A549 (cell line): ENCODE measurements around the gene IFNA8. TPM values are rescaled to one million over a fixed set of nuclear protein-coding genes. Genes with fewer than 3 reads are reported as not detected.

Source experiments
- ATAC-seq, 2 experiments: fragments of 200-7000 bp in 1 of 2; fragments of >200 bp in 1 of 2; cut with Nextera tagmentation in 1 of 2; cut with Tn5 transposase in 1 of 2; 3 replicates each; pipeline versions ENCODE4 v1.8.0 to v1.9.1; 2018 to 2020; ENCODE audit warnings: mild to moderate bottlenecking in 1 of 2, moderate library complexity in 1 of 2
- CTCF ChIA-PET: fragments of 300-600 bp; sonication (Branson Sonifier 250); formaldehyde crosslinking; extraction: SDS; loops from one replicate; lab custom pipeline; 2021; ENCODE audit warnings: antibody characterized with exemption, inconsistent platforms; lab: Yijun Ruan, JAX
- POLR2A ChIA-PET: fragments of 350-600 bp; formaldehyde crosslinking; extraction: SDS; loops from one replicate; lab custom pipeline; 2021; ENCODE audit warnings: antibody characterized with exemption, inconsistent platforms; lab: Yijun Ruan, JAX
- DNase-seq, 2 experiments: peaks; one replicate each; pipeline versions ENCODE4 v3.0.0 to v3.0.0-alpha.2; 2011 to 2016; ENCODE audit warnings: low read depth in 1 of 2, low spot score in 1 of 2
- FAIRE-seq: peaks from 2 replicates; lab custom pipeline; 2011; peaks lifted over from hg19 to GRCh38; lab: Jason Lieb, UNC
- H3K27ac ChIP-seq, 2 experiments: fragments of >200 bp; sonication (Bioruptor Twin); formaldehyde crosslinking; 3 replicates each; pipeline ENCODE4 v1.5.1; 2016 to 2017
- H3K4me1 ChIP-seq: fragments of >200 bp; sonication (Bioruptor Twin); formaldehyde crosslinking; 3 replicates; pipeline ENCODE4 v1.6.1; 2016
- H3K4me2 ChIP-seq: fragments of >200 bp; sonication (Bioruptor Twin); formaldehyde crosslinking; 3 replicates; pipeline ENCODE4 v1.6.1; 2016
- H3K4me3 ChIP-seq: fragments of >200 bp; sonication (Bioruptor Twin); formaldehyde crosslinking; 3 replicates; pipeline ENCODE4 v1.5.1; 2016
- H3K9me3 ChIP-seq: fragments of >200 bp; sonication (Bioruptor Twin); formaldehyde crosslinking; 3 replicates; pipeline ENCODE4 v1.6.1; 2016
- CEBPB ChIP-seq, 2 experiments: fragments of >200 bp in 1 of 2; sonication (Bioruptor Twin) in 1 of 2; formaldehyde crosslinking in 1 of 2; IDR thresholded peaks; 2 replicates each; pipeline ENCODE4 v1.6.1; 2012 to 2016
- CHD4 ChIP-seq: fragments of 200-600 bp; sonication (generic); IDR thresholded peaks from 2 replicates; pipeline ENCODE4 v1.6.1; 2016; ENCODE audit warnings: antibody characterized with exemption, mild to moderate bottlenecking, borderline replicate concordance
- CTCF ChIP-seq: fragments of >200 bp; sonication (Bioruptor Twin); formaldehyde crosslinking; IDR thresholded peaks from 3 replicates; pipeline ENCODE4 v1.5.1; 2016
- EHF ChIP-seq: fragments of 250-450 bp; sonication (Bioruptor Pico); IDR thresholded peaks from 2 replicates; pipeline ENCODE4 v1.5.0; 2020; ENCODE audit warnings: mild to moderate bottlenecking
- EHMT2 ChIP-seq: fragments of 200-600 bp; sonication (generic); IDR thresholded peaks from 2 replicates; pipeline ENCODE4 v1.6.1; 2016; ENCODE audit warnings: antibody characterized with exemption, low read depth, mild to moderate bottlenecking, moderate library complexity
- EP300 ChIP-seq, 2 experiments: fragments of >200 bp; sonication (Bioruptor Twin); formaldehyde crosslinking; IDR thresholded peaks; 2 replicates in 1 of 2; 3 replicates in 1 of 2; pipeline ENCODE4 v1.6.1; 2016 to 2017
- ESRRA ChIP-seq: fragments of 150-350 bp; IDR thresholded peaks from 2 replicates; pipeline ENCODE4 v1.6.1; 2014; ENCODE audit warnings: mild to moderate bottlenecking, low read length, borderline replicate concordance
- FOSB ChIP-seq: fragments of 250-450 bp; sonication (Bioruptor Pico); IDR thresholded peaks from 2 replicates; pipeline ENCODE4 v1.5.0; 2020; ENCODE audit warnings: mild to moderate bottlenecking, moderate library complexity
- FOSL2 ChIP-seq, 2 experiments: fragments of 450-650 bp in 1 of 2; fragments of >200 bp in 1 of 2; sonication (Bioruptor Twin) in 1 of 2; formaldehyde crosslinking; IDR thresholded peaks; 2 replicates each; pipeline versions ENCODE4 v1.5.0 to v1.6.1; 2016 to 2020; ENCODE audit warnings: mild to moderate bottlenecking in 1 of 2, moderate library complexity in 1 of 2
- FOXS1 ChIP-seq: fragments of 250-450 bp; sonication (Bioruptor Pico); IDR thresholded peaks from 2 replicates; pipeline ENCODE4 v1.5.0; 2020; ENCODE audit warnings: mild to moderate bottlenecking, moderate library complexity
- GATA3 ChIP-seq: IDR thresholded peaks from 2 replicates; pipeline ENCODE4 v1.6.1; 2012; ENCODE audit warnings: borderline replicate concordance
- HDAC2 ChIP-seq: fragments of 200-600 bp; sonication (generic); IDR thresholded peaks from 2 replicates; pipeline ENCODE4 v1.6.1; 2016
- HEYL ChIP-seq: fragments of 250-450 bp; sonication (Bioruptor Pico); IDR thresholded peaks from 2 replicates; pipeline ENCODE4 v1.8.0; 2021; ENCODE audit warnings: mild to moderate bottlenecking, moderate library complexity
- HMGXB4 ChIP-seq: fragments of 250-450 bp; sonication (Bioruptor Pico); IDR thresholded peaks from 2 replicates; pipeline ENCODE4 v1.5.0; 2021; ENCODE audit warnings: mild to moderate bottlenecking, moderate library complexity, borderline replicate concordance
- HOXB13 ChIP-seq: fragments of 250-450 bp; sonication (Bioruptor Pico); IDR thresholded peaks from 2 replicates; pipeline ENCODE4 v1.5.0; 2020; ENCODE audit warnings: low read depth, mild to moderate bottlenecking, moderate library complexity
- JUN ChIP-seq, 2 experiments: fragments of >200 bp; sonication (Bioruptor Twin); formaldehyde crosslinking; IDR thresholded peaks; 2 replicates in 1 of 2; 3 replicates in 1 of 2; pipeline ENCODE4 v1.6.1; 2016 to 2017
- KDM1A ChIP-seq: fragments of 200-600 bp; sonication (generic); IDR thresholded peaks from 2 replicates; pipeline ENCODE4 v1.6.1; 2016; ENCODE audit warnings: low read depth, mild to moderate bottlenecking
- MAFK ChIP-seq: fragments of 450-650 bp; IDR thresholded peaks from 2 replicates; pipeline ENCODE4 v1.6.1; 2014; ENCODE audit not compliant: partially characterized antibody
- MAZ ChIP-seq: fragments of 150-350 bp; IDR thresholded peaks from 2 replicates; pipeline ENCODE4 v1.6.1; 2014; ENCODE audit warnings: antibody characterized with exemption, low read depth, low read length, borderline replicate concordance
- POLR2A ChIP-seq: IDR thresholded peaks from 2 replicates; pipeline ENCODE4 v1.6.1; 2012; ENCODE audit warnings: mild to moderate bottlenecking, low read length
- POLR2AphosphoS2 ChIP-seq: conservative IDR thresholded peaks from 2 replicates; pipeline ENCODE4 v1.6.1; 2012; ENCODE audit warnings: low read length, improper control_type of control experiment, inconsistent platforms
- SREBF2 ChIP-seq: fragments of 450-650 bp; IDR thresholded peaks from 2 replicates; pipeline ENCODE4 v1.6.1; 2014; ENCODE audit warnings: mild to moderate bottlenecking, moderate library complexity
- TFCP2L1 ChIP-seq: fragments of 250-450 bp; sonication (Bioruptor Pico); IDR thresholded peaks from 2 replicates; pipeline ENCODE4 v1.5.0; 2021; ENCODE audit warnings: mild to moderate bottlenecking
- USF2 ChIP-seq: fragments of 450-650 bp; IDR thresholded peaks from 2 replicates; pipeline ENCODE4 v1.6.1; 2014; ENCODE audit warnings: antibody characterized with exemption
- ZNF302 ChIP-seq: fragments of 250-450 bp; sonication (Bioruptor Pico); IDR thresholded peaks from 2 replicates; pipeline ENCODE4 v1.9.0; 2021; ENCODE audit warnings: inconsistent platforms, mild to moderate bottlenecking, moderate library complexity
- ZSCAN20 ChIP-seq: fragments of 250-450 bp; sonication (Bioruptor Pico); IDR thresholded peaks from 2 replicates; pipeline ENCODE4 v1.8.0; 2022; ENCODE audit warnings: mild to moderate bottlenecking, moderate library complexity
- WGBS: methylation state at CpG from one replicate; pipeline ENCODE4 v1.1.6; 2017; ENCODE audit errors: missing lambda C conversion rate; 5-methylcytosine and 5-hydroxymethylcytosine counted together
- polyA plus RNA-seq, 4 experiments: library from polyadenylated mRNA; depleted of rRNA in 3 of 4; stranded (reverse); fragments of >200 nt; fragmentation: RNase III in 1 of 4; extraction: RNeasy Plus Mini Kit Qiagen cat#74134 plus additional on column Dnase treatment in 1 of 4; gene quantifications; 2 replicates in 3 of 4; 3 replicates in 1 of 4; pipeline ENCODE4 v1.2.3, GENCODE V29; 2011 to 2017

IFNA8 gene
- polyA plus RNA-seq, 2 of the 4 experiments (the other 2 are of a cell fraction), result not detected

GRCh38 chr9:21381448-21382339, 27.2 kb upstream of the IFNA8 start (continued):
- TF ChIP-seq HMGXB4 (CRISPR knock-in tag), result no peak
- TF ChIP-seq CEBPB (IDR thresholded peaks at IDR 0.05), result no peak
- no peak for TF ChIP-seq HDAC2
- TF ChIP-seq ESRRA, result no peak
- no peak for TF ChIP-seq USF2
- no peak for TF ChIP-seq EP300 (IDR thresholded peaks at IDR 0.05)
- TF ChIP-seq HEYL (CRISPR knock-in tag), result no peak
- no peak for TF ChIP-seq EHMT2
- TF ChIP-seq FOXS1, result no peak

GRCh38 chr9:21383627-21384026, 25.3 kb upstream of the IFNA8 start:
- ChIA-PET POLR2A (no interaction called here), CTCF (no interaction called here)
- Histone ChIP-seq H3K9me3 (no peaks in the 10 kb centered on the region), H3K27ac (no peak overlapping the region), H3K4me2 (no peak overlapping the region), H3K4me1 (peaks cover 7% of the 10 kb centered on the region; the same call in 1 of the 3 replicates), H3K4me3 (no peak overlapping the region)
- FAIRE-seq (no peak), DNase-seq (no peak), ATAC-seq (no peak)
- WGBS, result 36% methylated on average over 4 of the region's 4 CpGs
- no peak for TF ChIP-seq KDM1A
- no peak for TF ChIP-seq FOSL2 (IDR thresholded peaks at IDR 0.05)
- no peak for TF ChIP-seq FOSL2 (CRISPR knock-in tag; IDR thresholded peaks at IDR 0.05)
- TF ChIP-seq GATA3, result no peak
- TF ChIP-seq JUN (IDR thresholded peaks at IDR 0.05), result no peak
- TF ChIP-seq POLR2A, result no peak
- no peak for TF ChIP-seq MAFK
- no peak for TF ChIP-seq ZSCAN20 (CRISPR knock-in tag)
- no peak for TF ChIP-seq MAZ
- no peak for TF ChIP-seq HMGXB4 (CRISPR knock-in tag)
- TF ChIP-seq CTCF, result no peak
- TF ChIP-seq HDAC2, result no peak
- TF ChIP-seq FOSB, result no peak
- TF ChIP-seq SREBF2, result no peak
- no peak for TF ChIP-seq CEBPB (IDR thresholded peaks at IDR 0.05)
- TF ChIP-seq EHF (CRISPR knock-in tag), result no peak
- TF ChIP-seq HOXB13 (CRISPR knock-in tag), result no peak
- TF ChIP-seq CHD4, result no peak
- TF ChIP-seq ZNF302 (CRISPR knock-in tag), result no peak
- no peak for TF ChIP-seq POLR2AphosphoS2
- TF ChIP-seq TFCP2L1, result no peak
